ENCODE data around the gene MYO7B. TPM values are rescaled to one million over a fixed set of nuclear protein-coding genes. Genes with fewer than 3 reads are reported as not detected.

The MYO7B gene
- total RNA-seq, 2 donors from 2014 or later, result 244 to 262 TPM

DNA sequence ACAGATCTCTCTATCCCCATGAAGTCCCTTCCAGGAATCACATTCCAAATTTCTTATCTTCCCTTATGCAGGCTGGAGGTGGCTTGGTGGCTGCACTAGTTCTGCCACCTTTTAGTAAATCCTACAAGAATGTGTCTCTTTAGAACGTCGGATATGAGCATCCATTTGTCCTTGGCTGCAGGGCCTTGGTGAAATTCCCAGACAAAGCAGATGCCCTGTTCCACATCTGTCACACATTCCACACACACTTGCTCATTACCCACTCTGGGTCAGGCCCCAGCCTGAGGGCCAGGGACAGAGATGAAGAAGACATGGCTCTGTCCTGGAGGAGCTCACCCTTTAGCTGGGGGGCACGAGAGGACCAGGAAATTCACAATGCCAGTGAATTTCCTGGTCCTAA lies 79.2 kb downstream of the MYO7B start:
- no peak for ATAC-seq

DNA sequence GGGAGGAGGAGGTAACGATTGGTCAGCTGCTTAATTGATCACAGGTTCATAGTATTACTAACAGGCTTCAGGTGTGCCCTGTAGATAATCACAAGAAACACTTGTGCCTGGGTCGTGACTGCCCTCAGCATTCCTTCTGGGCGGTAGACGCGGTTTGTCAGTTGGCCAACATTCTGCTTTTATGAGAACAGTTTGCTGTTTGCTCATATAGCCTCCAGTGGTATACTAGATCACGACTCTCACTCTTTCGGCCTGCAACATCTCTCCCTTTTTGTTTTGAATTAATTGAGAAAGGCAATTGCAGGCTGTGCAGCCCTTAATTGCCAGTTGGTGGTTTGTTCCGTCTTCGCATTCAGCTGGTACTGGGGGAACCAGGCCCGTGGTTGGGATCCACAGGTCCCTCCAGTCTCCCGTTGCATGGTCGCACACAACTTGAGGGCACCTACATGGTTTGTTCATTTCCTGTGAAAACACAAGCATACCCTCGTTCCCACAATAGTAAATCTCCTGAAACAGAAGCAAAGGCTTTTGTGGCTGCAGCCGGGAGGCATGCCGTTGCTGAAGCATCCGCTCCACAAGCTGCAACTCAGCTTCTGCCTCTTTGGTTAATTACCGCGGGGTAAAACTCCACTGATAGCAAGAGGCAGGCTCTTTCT lies 80.2 kb downstream of the MYO7B start:
- DNase-seq, result no peak
- no peak for ATAC-seq
- intact Hi-C loops (cut with DNase I, micrococcal nuclease), result no loop called here

More for the DNA sequence above, 79.2 kb downstream of the MYO7B start:
- intact Hi-C loops (cut with DNase I, micrococcal nuclease), result no loop called here
- no peak for DNase-seq

DNA sequence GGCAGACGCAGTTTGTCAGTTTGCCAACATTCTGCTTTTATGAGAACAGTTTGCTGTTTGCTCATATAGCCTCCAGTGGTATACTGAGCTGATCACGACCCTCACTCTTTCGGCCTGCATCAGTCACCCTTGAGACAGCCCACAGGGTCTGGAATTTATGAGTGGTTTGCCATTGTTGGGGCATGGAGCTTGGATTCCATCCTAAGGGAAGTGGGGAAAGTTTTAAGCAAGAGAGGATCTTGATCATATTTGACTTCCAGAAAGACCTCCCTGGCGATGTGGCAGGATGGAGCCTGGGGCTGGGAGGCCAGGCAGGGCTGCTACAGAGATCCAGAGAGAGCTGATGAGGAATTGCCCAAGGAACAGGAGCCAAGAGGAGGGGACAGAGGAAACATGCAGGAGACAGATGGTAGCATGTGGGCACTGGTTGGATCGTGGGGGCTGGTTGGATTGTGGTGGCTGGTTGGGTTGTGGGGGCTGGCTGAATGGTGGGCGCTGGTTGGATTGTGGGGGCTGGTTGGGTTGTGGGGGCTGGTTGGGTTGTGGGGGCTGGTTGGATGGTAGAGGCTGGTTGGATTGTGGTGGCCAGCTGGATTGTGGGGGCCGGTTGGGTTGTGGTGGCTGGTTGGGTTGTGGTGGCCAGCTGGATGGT lies 83.2 kb downstream of the MYO7B start:
- DNase-seq (no peak), ATAC-seq (no peak)

GRCh38 chr2:127619203-127619590 lies 83.7 kb downstream of the MYO7B start:
- ATAC-seq, result no peak
- intact Hi-C loops (cut with DNase I, micrococcal nuclease), result no loop called here
- DNase-seq, result no peak

More for the DNA sequence above, 83.2 kb downstream of the MYO7B start:
- intact Hi-C loops (cut with DNase I, micrococcal nuclease), result no loop called here

GRCh38 chr2:127619877-127620705 lies 84.6 kb downstream of the MYO7B start:
- intact Hi-C loops (cut with DNase I, micrococcal nuclease), result no loop called here
- ATAC-seq, result peak; percentile 78
- DNase-seq, result peak in 1 of 2 donors; percentile 48

DNA sequence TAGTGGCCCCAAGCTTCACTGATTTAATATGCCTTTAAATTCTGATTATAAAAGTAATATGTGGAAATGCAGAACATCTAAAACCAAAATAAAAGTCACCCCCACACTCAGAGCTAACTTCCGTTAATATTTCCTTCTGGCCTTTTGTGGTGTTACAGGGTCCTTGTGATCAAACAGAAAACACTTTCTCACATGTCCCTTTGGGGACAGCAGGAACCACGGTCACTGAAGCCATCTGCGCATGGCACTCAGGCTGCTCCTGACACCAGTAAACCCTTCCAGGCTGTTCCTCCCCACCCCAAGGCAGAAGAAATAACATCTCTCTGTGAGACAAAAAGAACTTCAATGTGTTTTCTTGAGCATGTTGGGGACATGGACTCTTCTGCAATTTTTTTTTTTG lies 85.4 kb downstream of the MYO7B start:
- intact Hi-C loops (cut with DNase I, micrococcal nuclease), result no loop called here
- DNase-seq (peak in 1 of 2 donors; percentile 9), ATAC-seq (no peak)

GRCh38 chr2:127621981-127622431 lies 86.5 kb downstream of the MYO7B start:
- intact Hi-C loops (cut with DNase I, micrococcal nuclease), result no loop called here
- ATAC-seq (no peak), DNase-seq (peak in 1 of 2 donors; percentile 1)

DNA sequence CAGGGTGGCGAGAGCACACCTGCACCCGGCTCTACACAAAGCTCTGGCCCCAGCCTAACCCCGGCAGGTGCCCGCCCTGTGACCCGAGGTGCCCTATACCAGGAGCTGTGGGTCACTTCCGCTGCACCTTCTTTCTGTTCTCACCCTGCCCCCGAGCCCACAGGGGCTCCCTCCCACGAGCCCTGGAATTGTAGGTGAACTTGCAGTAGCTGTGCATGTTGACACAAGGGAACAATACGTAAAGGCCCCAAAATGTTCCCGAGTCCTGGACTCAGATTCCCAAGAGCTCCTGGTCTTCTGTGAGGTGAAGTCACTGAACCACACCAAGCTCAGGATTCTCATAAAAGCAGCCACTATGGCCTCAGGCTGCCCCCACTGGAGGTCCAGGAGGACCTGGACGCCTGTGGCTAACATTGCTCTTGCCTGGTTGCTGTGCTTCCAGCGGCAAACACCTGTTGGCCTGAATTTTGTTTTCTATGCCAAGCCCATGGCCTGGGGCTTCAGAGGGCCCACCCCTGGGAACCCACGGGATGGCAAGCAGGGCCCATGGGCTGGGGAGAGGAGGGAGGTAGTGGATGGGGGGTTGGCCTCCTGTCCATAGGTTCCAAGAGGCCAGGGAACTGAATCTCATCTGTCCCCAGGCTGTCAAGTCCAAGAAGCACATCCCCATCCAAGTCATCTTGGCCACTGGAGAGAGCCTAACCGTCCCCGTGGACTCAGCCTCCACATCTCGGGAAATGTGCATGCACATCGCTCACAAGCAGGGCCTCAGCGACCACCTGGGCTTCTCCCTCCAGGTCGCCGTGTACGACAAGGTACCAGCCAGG lies 87.3 kb downstream of the MYO7B start:
- peak in 1 of 2 donors; percentile 3 for DNase-seq
- intact Hi-C loops (cut with DNase I, micrococcal nuclease), result no loop called here
- no peak for ATAC-seq

GRCh38 chr2:127623388-127624319 lies 88.2 kb downstream of the MYO7B start:
- peak in 1 of 2 donors; percentile 3 for DNase-seq

GRCh38 chr2:127624320-127624755 lies 88.9 kb downstream of the MYO7B start:
- ATAC-seq (no peak), DNase-seq (peak in 1 of 2 donors; percentile 1)
- intact Hi-C loops (cut with DNase I, micrococcal nuclease), result no loop called here

More at GRCh38 chr2:127623388-127624319, 88.2 kb downstream of the MYO7B start:
- intact Hi-C loops (cut with DNase I, micrococcal nuclease), result no loop called here
- ATAC-seq, result no peak

- DNase-seq, result peak in 1 of 2 donors; percentile 2
- intact Hi-C loops (cut with DNase I, micrococcal nuclease), result no loop called here
Measured at GRCh38 chr2:127624756-127625571, 89.5 kb downstream of the MYO7B start.

GRCh38 chr2:127625572-127625951 lies 90.1 kb downstream of the MYO7B start:
- intact Hi-C loops (cut with DNase I, micrococcal nuclease), result no loop called here
- no peak for ATAC-seq
- peak; percentile 3 to 21 for DNase-seq

More at GRCh38 chr2:127624756-127625571, 89.5 kb downstream of the MYO7B start:
- ATAC-seq, result no peak

GRCh38 chr2:127626175-127626574 lies 90.7 kb downstream of the MYO7B start:
- no peak for ATAC-seq
- peak; percentile 3 to 17 for DNase-seq

DNA sequence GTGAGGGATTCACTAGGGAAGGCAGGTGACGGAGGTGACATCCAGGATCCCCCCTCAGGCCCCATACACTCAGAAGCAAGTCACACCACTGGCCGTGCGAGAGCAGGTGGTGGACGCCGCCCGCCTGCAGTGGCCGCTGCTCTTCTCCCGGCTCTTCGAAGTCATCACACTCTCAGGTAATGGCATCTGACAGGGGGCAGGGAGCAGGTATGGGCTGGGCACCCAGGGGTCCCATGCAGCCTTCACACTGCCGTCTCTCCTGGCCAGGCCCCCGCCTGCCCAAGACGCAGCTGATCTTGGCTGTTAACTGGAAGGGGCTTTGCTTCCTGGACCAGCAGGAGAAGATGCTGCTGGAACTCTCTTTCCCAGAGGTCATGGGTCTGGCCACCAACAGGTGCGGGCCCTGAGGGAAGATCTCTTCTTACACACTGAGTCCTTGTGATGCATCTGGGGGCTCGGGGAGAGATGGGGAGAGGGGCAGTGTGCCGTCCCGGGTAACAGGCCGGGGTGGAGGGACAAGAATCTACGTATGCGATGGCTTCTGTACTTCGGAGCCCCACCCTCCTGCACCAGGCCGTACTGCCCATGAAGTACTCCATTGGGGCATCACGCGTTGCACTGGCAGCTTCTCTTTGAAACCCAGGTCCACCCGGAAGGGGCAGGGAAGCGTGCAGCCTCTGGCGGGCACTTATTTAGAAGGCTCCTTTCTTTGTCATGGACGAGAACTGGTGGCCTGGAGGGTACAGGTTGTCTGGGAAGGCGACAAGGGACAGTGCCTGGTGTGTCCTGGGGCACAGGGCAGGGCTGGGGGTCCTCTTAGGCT lies 91.6 kb downstream of the MYO7B start:
- no peak for ATAC-seq
- DNase-seq, result no peak
- intact Hi-C loops (cut with DNase I, micrococcal nuclease), result no loop called here

More at GRCh38 chr2:127626175-127626574, 90.7 kb downstream of the MYO7B start:
- intact Hi-C loops (cut with DNase I, micrococcal nuclease), result no loop called here

DNA sequence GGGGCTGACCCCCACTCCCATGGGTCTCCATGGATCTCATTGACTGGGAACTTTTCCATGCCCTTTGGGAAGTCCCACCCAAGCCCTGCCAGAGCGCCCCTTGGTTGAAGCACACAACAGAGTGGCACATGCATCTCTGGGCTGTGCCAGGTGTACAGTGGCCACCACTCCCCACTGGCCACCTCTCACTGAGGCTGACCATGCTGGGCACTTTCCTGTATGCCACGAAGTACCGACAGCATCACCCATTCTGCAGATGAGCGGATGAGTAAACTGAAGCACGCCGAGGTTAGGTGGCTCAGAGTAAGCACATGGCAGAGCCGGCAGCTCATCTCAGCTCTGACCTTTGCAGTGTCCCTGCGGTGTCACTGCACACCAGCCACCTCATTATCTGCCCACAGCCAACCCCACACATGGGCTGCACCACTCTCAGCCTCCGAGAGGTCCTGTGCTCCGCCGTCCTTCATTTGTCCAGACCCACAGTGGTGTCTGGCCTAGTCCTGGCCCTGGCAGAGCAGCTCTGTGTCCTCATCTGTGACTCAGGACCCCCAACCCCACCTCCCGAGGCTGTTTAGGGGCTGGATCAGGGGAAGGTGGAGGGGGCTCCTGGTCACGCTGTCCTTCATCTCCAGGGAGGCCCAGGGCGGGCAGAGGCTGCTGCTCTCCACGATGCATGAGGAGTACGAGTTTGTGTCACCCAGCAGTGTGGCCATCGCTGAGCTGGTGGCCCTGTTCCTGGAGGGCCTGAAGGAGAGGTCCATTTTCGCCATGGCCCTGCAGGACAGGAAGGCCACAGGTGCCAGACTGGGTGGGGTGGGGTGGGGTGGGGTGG lies 92.5 kb downstream of the MYO7B start:
- no peak for DNase-seq
- intact Hi-C loops (cut with DNase I, micrococcal nuclease), result no loop called here
- ATAC-seq, result no peak

Measured in left colon (tissue), 2 donors.